HCT116 (cell line): ENCODE data around the gene DNAH10. TPM values are rescaled to one million over a fixed set of nuclear protein-coding genes. Genes with fewer than 3 reads are reported as not detected.

Experiments
- ATAC-seq: fragments of 200-7000 bp; cut with Tn5 transposase; 2 replicates; pipeline ENCODE4 v1.9.1; 2020; ENCODE audit warnings: mild to moderate bottlenecking, moderate library complexity
- BruUV-seq: library from RNA; stranded (reverse); fragments of 400-500 nt; replicated peaks from 2 replicates; lab custom pipeline; 2021; lab: Mats Ljungman, UMichigan
- CTCF ChIA-PET: fragments of 300-600 bp; sonication (Branson Sonifier 250); formaldehyde crosslinking; loops from one replicate; lab custom pipeline; 2021; ENCODE audit warnings: antibody characterized with exemption; lab: Charles Lee
- POLR2A ChIA-PET: fragments of 300-600, 350-600 bp; sonication (Branson Sonifier 250); formaldehyde crosslinking; loops from one replicate; lab custom pipeline; 2021; ENCODE audit warnings: antibody characterized with exemption; lab: Charles Lee
- RAD21 ChIA-PET, 2 experiments: fragments of 300-600 bp; sonication (Branson Sonifier 250); formaldehyde crosslinking; loops; one replicate each; lab custom pipeline; 2023; ENCODE audit warnings: low total read pairs in 2 of 2; ENCODE audit not compliant: uncharacterized antibody in 2 of 2, unreplicated experiment in 2 of 2, low non-redundant PET in 1 of 2; lab: Charles Lee
- DNase-seq: peaks from one replicate; pipeline ENCODE4 v3.0.0-alpha.2; 2010; ENCODE audit warnings: low read depth, low spot score
- H2AFZ ChIP-seq: fragments of 200-600 bp; shearing (Covaris generic), sonication (generic); 2 replicates; pipeline ENCODE4 v1.6.1; 2017; ENCODE audit warnings: low read depth, mixed run types, mixed read lengths, antibody characterized with exemption, low read length; ENCODE audit not compliant: poor library complexity, severe bottlenecking
- H3K27ac ChIP-seq: 2 replicates; pipeline ENCODE4 v1.5.1; 2012; ENCODE audit warnings: low read depth, low read length
- H3K27me3 ChIP-seq: fragments of 200-600 bp; sonication (generic); 2 replicates; pipeline ENCODE4 v1.6.1; 2016; ENCODE audit warnings: mixed run types, low read length, mixed read lengths; ENCODE audit not compliant: insufficient read depth
- H3K36me3 ChIP-seq, 2 experiments: fragments of 200-500 bp in 1 of 2; fragments of 200-600 bp in 1 of 2; sonication (Bioruptor generic) in 1 of 2; sonication (generic) in 1 of 2; 2 replicates each; pipeline versions ENCODE4 v1.5.1 to v1.6.1; 2014 to 2016; ENCODE audit warnings: low read length in 2 of 2, inconsistent platforms in 1 of 2, mixed read lengths in 1 of 2, mixed run types in 1 of 2; ENCODE audit not compliant: insufficient read depth in 2 of 2, control insufficient read depth in 1 of 2
- H3K4me1 ChIP-seq, 2 experiments: fragments of 200-600 bp in 1 of 2; sonication (generic) in 1 of 2; 2 replicates each; pipeline versions ENCODE4 v1.5.1 to v1.6.1; 2012 to 2017; ENCODE audit warnings: low read length in 2 of 2, inconsistent platforms in 1 of 2, mild to moderate bottlenecking in 1 of 2, mixed read lengths in 1 of 2, mixed run types in 1 of 2, moderate library complexity in 1 of 2; ENCODE audit not compliant: insufficient read depth in 2 of 2, control insufficient read depth in 1 of 2
- H3K4me2 ChIP-seq: fragments of 200-600 bp; sonication (generic); 2 replicates; pipeline ENCODE4 v1.6.1; 2017; ENCODE audit warnings: mixed run types, low read length, mixed read lengths
- H3K4me3 ChIP-seq, 2 experiments: fragments of 200-600 bp in 1 of 2; sonication (generic) in 1 of 2; replicated peaks in 1 of 2; 2 replicates each; pipeline ENCODE4 v1.5.1; 2011 to 2016; ENCODE audit warnings: low read length in 2 of 2, control low read depth in 1 of 2, low read depth in 1 of 2, mild to moderate bottlenecking in 1 of 2, mixed read lengths in 1 of 2, mixed run types in 1 of 2
- H3K79me2 ChIP-seq: fragments of 200-600 bp; sonication (generic); 2 replicates; pipeline ENCODE4 v1.6.1; 2017; ENCODE audit warnings: mild to moderate bottlenecking, mixed run types, low read length, moderate library complexity, mixed read lengths; ENCODE audit not compliant: insufficient read depth
- H3K9ac ChIP-seq: fragments of 200-600 bp; sonication (generic); 2 replicates; pipeline ENCODE4 v1.6.1; 2016; ENCODE audit warnings: low read length, mixed read lengths
- H3K9me2 ChIP-seq: fragments of 200-600 bp; sonication (generic), shearing (Covaris generic); 2 replicates; pipeline ENCODE4 v1.6.1; 2017; ENCODE audit warnings: mixed run types, mild to moderate bottlenecking, moderate library complexity; ENCODE audit not compliant: insufficient read depth
- H3K9me3 ChIP-seq, 2 experiments: fragments of 200-500 bp in 1 of 2; fragments of 200-600 bp in 1 of 2; sonication (Bioruptor generic) in 1 of 2; sonication (generic) in 1 of 2; 2 replicates each; pipeline ENCODE4 v1.6.1; 2014 to 2017; ENCODE audit warnings: low read length in 2 of 2, mixed read lengths in 2 of 2, inconsistent platforms in 1 of 2, low read depth in 1 of 2, mild to moderate bottlenecking in 1 of 2, mixed run types in 1 of 2, moderate library complexity in 1 of 2; ENCODE audit not compliant: control insufficient read depth in 1 of 2, insufficient read depth in 1 of 2
- H4K20me1 ChIP-seq: fragments of 200-600 bp; sonication (generic), shearing (Covaris generic); 2 replicates; pipeline ENCODE4 v1.6.1; 2017; ENCODE audit warnings: mixed run types, mild to moderate bottlenecking, moderate library complexity; ENCODE audit not compliant: insufficient read depth
- EGR1 ChIP-seq: IDR thresholded peaks from 2 replicates; pipeline ENCODE4 v1.6.1; 2012; ENCODE audit warnings: low read depth
- JUND ChIP-seq: IDR thresholded peaks from 2 replicates; pipeline ENCODE4 v1.6.1; 2012
- POLR2A ChIP-seq: IDR thresholded peaks from 2 replicates; pipeline ENCODE4 v1.7.0; 2011; ENCODE audit warnings: borderline replicate concordance; ENCODE audit not compliant: insufficient read depth, insufficient read length; ENCODE audit errors: extremely low read depth
- POLR2AphosphoS5 ChIP-seq: IDR thresholded peaks from 2 replicates; pipeline ENCODE4 v1.6.1; 2011; ENCODE audit warnings: mild to moderate bottlenecking, low read depth, low read length, moderate library complexity
- SIN3A ChIP-seq: IDR thresholded peaks from 2 replicates; pipeline ENCODE4 v1.6.1; 2012; ENCODE audit warnings: low read depth
- YY1 ChIP-seq: IDR thresholded peaks from 2 replicates; pipeline ENCODE4 v1.6.1; 2011; ENCODE audit warnings: low read length, low read depth, moderate library complexity, mild to moderate bottlenecking; ENCODE audit not compliant: insufficient replicate concordance; ENCODE audit errors: extremely low read depth
- ZFX ChIP-seq: fragments of 450-650 bp; IDR thresholded peaks from 2 replicates; pipeline ENCODE4 v1.6.1; 2017
- intact Hi-C: fragments of 100-400 bp; cut with micrococcal nuclease; formaldehyde crosslinking; loops from 2 replicates; pipeline ENCODE4 v1.10.0; 2022
- total RNA-seq: library from RNA; stranded (reverse); gene quantifications from one replicate; pipeline ENCODE4 v1.2.1, GENCODE V29; 2021; ENCODE audit not compliant: unreplicated experiment
- TF ChIP-seq, protein P1 (sequence below), 3 experiments: fragments of 200-600 bp in 1 of 3; sonication (generic) in 1 of 3; IDR thresholded peaks in 2 of 3; conservative IDR thresholded peaks in 1 of 3; 2 replicates each; pipeline ENCODE4 v1.5.1; 2012 to 2017; ENCODE audit warnings: low read depth in 2 of 3, low read length in 2 of 3, antibody characterized with exemption in 1 of 3, borderline replicate concordance in 1 of 3, control low read depth in 1 of 3, mild to moderate bottlenecking in 1 of 3, mixed read lengths in 1 of 3, mixed run types in 1 of 3, moderate library complexity in 1 of 3; ENCODE audit not compliant: insufficient read depth in 1 of 3
- TF ChIP-seq, protein P2 (sequence below): IDR thresholded peaks from 2 replicates; pipeline ENCODE4 v1.6.1; 2012

Gene DNAH10
- total RNA-seq, 1 experiment from 2014 or later, result 1.3 TPM

DNA sequence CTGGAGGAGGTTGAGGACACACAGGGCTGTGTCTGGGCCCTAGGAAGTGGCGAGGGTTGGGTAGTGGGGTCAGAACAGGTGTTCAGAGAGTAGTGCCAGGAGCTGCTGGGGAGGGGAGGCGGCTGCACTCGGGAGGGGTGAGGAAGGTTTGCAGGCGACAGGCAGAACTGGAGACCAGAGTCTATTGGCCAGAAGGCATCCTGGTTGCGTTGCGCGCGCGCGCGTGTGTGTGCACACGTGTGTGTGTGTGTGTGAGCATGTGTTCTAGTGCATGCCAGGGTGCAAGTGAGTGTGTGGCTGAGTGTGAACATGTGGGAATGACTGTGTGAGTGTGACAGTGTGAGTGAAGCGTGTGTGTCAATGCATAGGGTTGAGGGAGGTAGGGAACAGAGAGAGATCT is 124.2 kb downstream of the DNAH10 start:
- POLR2A ChIA-PET, result no interaction called here
- H3K9me3 ChIP-seq, result no peaks in the 10 kb centered on the region
- RAD21 ChIA-PET, result no interaction called here
- H3K9me2 ChIP-seq, result no peaks in the 10 kb centered on the region
- ATAC-seq, result no peak
- H3K4me1 ChIP-seq, result peaks cover 0 to 2% of the 10 kb centered on the region in 2 experiments; a peak in 2 of 4 replicates
- TF ChIP-seq, protein P1, sequence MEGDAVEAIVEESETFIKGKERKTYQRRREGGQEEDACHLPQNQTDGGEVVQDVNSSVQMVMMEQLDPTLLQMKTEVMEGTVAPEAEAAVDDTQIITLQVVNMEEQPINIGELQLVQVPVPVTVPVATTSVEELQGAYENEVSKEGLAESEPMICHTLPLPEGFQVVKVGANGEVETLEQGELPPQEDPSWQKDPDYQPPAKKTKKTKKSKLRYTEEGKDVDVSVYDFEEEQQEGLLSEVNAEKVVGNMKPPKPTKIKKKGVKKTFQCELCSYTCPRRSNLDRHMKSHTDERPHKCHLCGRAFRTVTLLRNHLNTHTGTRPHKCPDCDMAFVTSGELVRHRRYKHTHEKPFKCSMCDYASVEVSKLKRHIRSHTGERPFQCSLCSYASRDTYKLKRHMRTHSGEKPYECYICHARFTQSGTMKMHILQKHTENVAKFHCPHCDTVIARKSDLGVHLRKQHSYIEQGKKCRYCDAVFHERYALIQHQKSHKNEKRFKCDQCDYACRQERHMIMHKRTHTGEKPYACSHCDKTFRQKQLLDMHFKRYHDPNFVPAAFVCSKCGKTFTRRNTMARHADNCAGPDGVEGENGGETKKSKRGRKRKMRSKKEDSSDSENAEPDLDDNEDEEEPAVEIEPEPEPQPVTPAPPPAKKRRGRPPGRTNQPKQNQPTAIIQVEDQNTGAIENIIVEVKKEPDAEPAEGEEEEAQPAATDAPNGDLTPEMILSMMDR (IDR thresholded peaks at IDR 0.05 in 2 of 3, conservative IDR thresholded peaks at IDR 0.05 in 1 of 3; ENCODE audit: borderline replicate concordance in 1 of 3, insufficient read depth in 1 of 3, low read depth in 2 of 3, low read length in 2 of 3), result no peak
- TF ChIP-seq, protein P2, sequence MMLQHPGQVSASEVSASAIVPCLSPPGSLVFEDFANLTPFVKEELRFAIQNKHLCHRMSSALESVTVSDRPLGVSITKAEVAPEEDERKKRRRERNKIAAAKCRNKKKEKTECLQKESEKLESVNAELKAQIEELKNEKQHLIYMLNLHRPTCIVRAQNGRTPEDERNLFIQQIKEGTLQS, result no peak
- intact Hi-C loops, result no loop called here
- no peak overlapping the region for H3K4me2 ChIP-seq
- no TSS peak for BruUV-seq
- H2AFZ ChIP-seq, result no peak overlapping the region
- CTCF ChIA-PET, result no interaction called here
- no peaks in the 10 kb centered on the region for H3K36me3 ChIP-seq
- H3K79me2 ChIP-seq, result no peaks in the 10 kb centered on the region
- no peak overlapping the region for H3K27ac ChIP-seq
- no peak overlapping the region for H3K9ac ChIP-seq
- DNase-seq, result no peak
- no peaks in the 10 kb centered on the region for H4K20me1 ChIP-seq
- H3K27me3 ChIP-seq, result peaks cover 3% of the 10 kb centered on the region; the same call in 1 of the 2 replicates
- no peak overlapping the region for H3K4me3 ChIP-seq

DNA sequence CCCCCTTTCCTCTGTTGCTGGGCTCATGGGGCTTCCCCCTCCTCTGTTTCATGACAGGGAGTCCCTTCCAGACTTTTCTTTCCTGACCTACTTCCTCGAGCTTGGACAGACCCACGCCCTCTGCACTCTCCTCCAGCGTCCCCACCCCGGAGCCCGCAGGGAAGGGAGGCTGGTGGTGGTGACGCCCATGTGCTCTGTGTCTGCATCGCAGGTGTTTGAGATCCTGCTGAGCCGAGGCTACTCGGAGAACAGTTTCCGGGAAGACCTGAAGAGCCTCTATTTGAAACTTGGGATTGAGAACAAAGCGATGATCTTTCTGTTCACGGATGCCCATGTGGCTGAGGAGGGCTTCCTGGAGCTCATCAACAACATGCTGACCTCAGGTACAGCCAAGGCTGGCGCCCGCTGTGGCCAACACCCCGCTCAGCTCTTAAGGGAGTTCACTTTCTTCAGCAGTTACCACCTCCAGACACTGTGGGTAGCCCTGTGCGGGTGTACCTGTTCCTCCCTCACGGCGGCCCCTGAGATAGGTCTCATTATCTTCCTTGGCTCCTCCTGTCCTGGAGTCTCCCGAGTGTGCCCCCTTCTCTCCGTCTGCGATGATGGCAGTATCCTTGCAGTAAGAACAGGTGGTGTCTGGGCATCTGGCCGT is 125.0 kb downstream of the DNAH10 start:
- ChIA-PET CTCF (no interaction called here), POLR2A (no interaction called here), RAD21 (no interaction called here)
- Histone ChIP-seq H3K9me2 (no peaks in the 10 kb centered on the region), H4K20me1 (no peaks in the 10 kb centered on the region), H3K9ac (no peak overlapping the region), H3K79me2 (no peaks in the 10 kb centered on the region), H3K36me3 (no peaks in the 10 kb centered on the region), H3K4me2 (no peak overlapping the region), H2AFZ (no peak overlapping the region), H3K4me3 (no peak overlapping the region), H3K4me1 (peaks cover 3 to 9% of the 10 kb centered on the region in 2 experiments; a peak in 2 of 4 replicates), H3K27me3 (peaks cover 3% of the 10 kb centered on the region; the same call in 1 of the 2 replicates), H3K9me3 (no peaks in the 10 kb centered on the region), H3K27ac (no peak overlapping the region)
- intact Hi-C loops, result no loop called here
- BruUV-seq, result no TSS peak
- no peak for ATAC-seq
- TF ChIP-seq, protein P2, result no peak
- TF ChIP-seq ZFX (no peak), EGR1 (no peak), SIN3A (no peak), POLR2A (no peak), POLR2AphosphoS5 (no peak), YY1 (no peak), JUND (no peak)
- TF ChIP-seq, protein P1 (IDR thresholded peaks at IDR 0.05 in 2 of 3, conservative IDR thresholded peaks at IDR 0.05 in 1 of 3; ENCODE audit: borderline replicate concordance in 1 of 3, insufficient read depth in 1 of 3, low read depth in 2 of 3, low read length in 2 of 3), result no peak
- no peak for DNase-seq
